ENCODE data around the gene TRIM34. TPM values are rescaled to one million over a fixed set of nuclear protein-coding genes. Genes with fewer than 3 reads are reported as not detected.
"Not testable (repeated sequence)": the region's sequence is repeated elsewhere in the genome, so short reads cannot be mapped to it uniquely, and the experiment has no call there.

The TRIM34 gene
- polyA plus RNA-seq, 4 donors: 8.2 to 12.7 (median 11.5) TPM

DNA sequence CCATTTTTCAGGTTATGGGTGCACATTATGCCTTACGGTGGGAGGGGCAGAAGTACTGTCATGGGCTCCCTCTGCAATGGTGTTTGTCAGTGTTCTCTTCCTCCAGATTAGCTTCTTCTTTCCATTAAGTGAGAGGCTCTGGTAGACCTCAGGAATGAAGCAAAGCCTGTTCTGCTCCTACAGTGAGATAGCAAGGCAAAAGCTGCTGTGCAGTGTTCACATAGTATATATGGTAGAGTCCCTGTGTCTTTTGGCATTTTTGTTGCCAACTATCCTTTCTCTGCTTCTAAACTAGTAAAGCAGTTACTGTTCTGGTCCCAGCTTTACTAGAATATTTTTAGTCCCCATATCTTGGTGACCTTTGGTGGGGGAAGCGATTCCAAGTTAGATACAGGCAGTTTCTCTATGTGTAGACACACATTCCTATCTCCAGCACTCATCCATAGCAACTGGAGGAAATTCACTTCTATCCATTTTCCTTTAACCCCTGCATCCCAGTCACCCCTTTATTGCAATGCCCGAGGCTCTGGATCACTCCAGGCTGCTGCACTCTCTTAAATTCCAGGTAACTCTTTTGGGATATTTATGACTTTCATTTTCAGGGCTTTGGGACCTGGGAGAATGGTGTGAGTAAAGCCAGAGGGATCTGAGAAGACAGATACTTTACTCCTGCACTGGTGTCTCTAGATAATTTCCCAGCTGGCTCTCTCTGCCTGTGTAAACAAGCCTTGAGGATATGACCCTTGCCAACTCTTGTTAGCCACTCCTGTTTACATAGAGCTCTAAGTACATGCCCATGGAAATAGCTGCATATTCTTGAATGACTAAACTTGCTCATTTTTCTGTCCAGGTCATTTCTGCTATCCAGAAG, 3.9 kb upstream of the TRIM34 start:
- DNase-seq (ENCODE audit: low read depth in 4 of 4, low spot score in 3 of 4): no peak

DNA sequence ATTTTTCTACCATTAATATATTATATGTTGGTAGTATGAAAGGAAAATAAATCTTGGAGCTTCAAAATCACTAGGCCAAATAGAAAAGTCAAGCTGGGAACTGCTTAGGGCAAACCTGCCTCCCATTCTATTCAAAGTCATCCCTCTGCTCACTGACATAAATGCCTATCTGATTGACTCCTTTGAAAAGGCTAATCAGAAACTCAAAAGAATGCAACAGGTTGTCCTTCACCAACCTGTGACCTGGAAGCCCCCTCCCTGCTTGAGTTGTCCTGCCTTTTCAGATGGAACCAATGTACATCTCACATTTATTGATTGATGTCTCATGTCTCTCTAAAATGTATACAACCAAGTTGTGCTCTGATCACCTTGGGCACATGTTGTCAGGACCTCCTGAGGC, 3.2 kb upstream of the TRIM34 start:
- DNase-seq (ENCODE audit: low read depth in 4 of 4, low spot score in 3 of 4): no peak

GRCh38 chr11:5622802-5623201, 2.0 kb upstream of the TRIM34 start:
- no peak for DNase-seq (ENCODE audit: low read depth in 4 of 4, low spot score in 3 of 4)

DNA sequence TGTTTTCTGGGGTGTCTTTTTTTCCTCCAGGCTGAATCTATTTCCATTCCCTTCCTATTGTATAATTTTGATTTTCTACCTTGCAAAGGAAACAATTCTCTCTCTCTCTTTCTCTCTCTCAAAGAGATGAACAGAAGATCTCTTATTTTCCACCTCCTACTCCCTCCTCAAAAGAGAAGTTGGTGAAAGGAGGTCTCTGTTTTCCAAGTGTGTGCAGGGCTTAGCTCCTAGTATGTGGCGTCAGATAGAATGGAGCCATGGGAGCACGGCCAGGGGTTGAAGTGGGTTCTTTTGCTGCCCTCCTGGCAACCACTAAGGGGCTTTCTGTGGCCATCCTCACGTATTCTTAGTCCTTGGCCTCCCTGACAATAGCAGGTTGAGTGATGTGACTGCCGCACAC, 480 bp downstream of the TRIM34 start:
- DNase-seq (ENCODE audit: low read depth in 4 of 4, low spot score in 3 of 4): no peak

GRCh38 chr11:5626196-5626595, 1.4 kb downstream of the TRIM34 start:
- no peak for DNase-seq (ENCODE audit: low read depth in 4 of 4, low spot score in 3 of 4)

- no peak for DNase-seq (ENCODE audit: low read depth in 4 of 4, low spot score in 3 of 4)
Measured at GRCh38 chr11:5631417-5631816, 6.6 kb downstream of the TRIM34 start.

- DNase-seq (ENCODE audit: low read depth in 4 of 4, low spot score in 3 of 4): no peak
Measured at GRCh38 chr11:5631969-5632635, 7.3 kb downstream of the TRIM34 start.

GRCh38 chr11:5639953-5640352, 15.2 kb downstream of the TRIM34 start:
- no peak for DNase-seq (ENCODE audit: low read depth in 4 of 4, low spot score in 3 of 4)

DNA sequence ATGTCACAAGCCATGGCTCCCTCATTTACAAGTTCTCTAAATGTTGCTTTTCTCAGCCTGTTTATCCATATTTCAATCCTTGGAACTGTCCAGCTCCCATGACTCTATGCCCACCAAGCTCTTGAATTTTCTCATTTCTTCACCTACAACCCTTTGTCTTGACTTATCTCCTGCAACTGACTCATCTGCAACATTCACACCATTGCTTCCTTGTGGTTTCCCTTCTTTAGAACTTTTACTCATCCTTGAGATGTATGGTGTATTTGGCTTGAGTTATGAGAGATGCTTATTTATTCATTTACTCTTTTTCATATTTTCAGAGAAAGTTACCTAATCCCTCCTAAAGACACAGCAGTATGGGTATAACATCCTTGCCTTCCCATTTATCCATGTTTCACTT, 18.8 kb downstream of the TRIM34 start:
- DNase-seq (ENCODE audit: low read depth in 4 of 4, low spot score in 3 of 4): no peak

GRCh38 chr11:5646139-5646538, 21.3 kb downstream of the TRIM34 start:
- DNase-seq (ENCODE audit: low read depth in 4 of 4, low spot score in 3 of 4): no peak

DNA sequence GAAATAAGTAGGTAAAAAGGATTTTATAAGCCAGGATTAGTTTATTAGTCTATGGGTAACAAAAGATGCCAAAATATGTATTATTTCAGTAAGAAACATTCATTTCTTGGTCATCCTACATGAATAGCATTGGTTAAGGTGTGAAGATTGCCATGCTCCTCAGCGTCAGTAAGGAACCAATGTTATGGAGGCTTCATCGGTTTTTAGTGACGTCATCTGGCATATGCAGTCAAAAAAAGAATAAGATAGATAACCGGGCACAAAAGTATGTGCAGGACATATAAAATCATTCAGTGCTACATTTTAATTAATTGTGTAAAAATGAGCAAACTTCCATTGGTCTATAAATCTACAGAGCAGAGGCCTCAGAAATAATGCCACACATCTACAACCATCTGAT, 30.7 kb downstream of the TRIM34 start:
- DNase-seq (ENCODE audit: low read depth in 4 of 4, low spot score in 3 of 4): no peak

GRCh38 chr11:5656956-5657355, 32.2 kb downstream of the TRIM34 start:
- DNase-seq (ENCODE audit: low read depth in 4 of 4, low spot score in 3 of 4): not testable (repeated sequence)

DNA sequence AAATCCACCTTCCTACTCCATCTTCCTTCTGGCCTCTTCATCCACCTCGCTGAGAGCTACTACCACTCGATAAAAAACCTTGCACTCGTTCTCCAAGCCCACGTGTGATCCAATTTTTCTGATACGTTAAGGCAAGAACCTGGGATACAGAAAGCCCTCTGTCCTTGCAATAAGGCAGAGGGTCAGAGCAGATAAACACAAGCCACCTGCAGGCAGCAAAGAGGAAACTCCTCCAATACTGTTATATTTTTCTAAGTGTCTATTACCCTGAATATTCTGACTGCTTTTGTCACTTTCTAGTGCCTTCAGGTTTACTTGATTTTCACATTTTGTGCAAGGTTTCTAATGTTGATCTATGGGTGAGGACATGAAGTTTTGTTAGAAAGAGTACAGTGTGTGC, 33.5 kb downstream of the TRIM34 start:
- DNase-seq (ENCODE audit: low read depth in 4 of 4, low spot score in 3 of 4): no peak

DNA sequence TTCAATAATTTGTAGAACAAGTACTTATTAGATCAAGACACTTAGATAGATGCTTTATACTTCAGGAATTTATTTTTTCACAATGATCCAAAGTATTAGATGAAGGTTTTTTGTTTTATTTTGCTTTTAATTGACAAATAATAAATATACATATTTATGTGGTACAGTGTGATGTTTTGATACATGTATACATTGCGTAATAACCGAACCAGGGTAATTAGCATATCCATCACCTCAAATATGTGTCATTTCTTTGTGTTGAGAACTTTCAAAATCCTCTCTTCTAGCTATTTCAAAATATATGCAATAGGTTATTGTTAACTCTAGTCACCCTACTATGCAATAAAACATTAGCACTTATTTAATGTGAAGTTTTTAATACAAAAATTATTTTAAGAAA, 38.7 kb downstream of the TRIM34 start:
- DNase-seq (ENCODE audit: low read depth in 4 of 4, low spot score in 3 of 4): no peak

DNA sequence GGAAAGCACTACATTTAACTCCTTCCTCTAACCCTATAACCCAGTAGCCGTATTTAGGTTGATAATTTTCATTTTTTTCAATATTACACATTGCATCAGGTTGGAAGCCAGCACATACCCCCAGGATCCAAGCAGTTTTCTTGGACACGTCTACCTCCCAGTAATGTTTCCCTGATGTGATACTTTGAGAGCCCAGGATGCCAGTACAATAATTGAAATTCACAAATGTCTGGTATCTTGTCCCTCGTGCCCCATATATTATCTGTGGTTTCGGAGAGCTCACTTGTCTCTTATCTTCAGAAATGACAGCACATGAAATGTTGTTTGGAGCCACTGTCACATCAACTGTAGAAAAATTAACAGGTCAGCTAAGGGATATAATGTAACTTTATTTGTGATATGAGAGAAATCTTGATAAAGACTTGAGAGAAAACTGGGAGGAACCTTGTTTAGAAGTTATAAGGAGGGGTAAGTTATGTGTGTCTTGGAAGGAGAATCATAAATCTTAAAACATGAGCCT, 40.3 kb downstream of the TRIM34 start:
- DNase-seq (ENCODE audit: low read depth in 4 of 4, low spot score in 3 of 4): no peak

DNA sequence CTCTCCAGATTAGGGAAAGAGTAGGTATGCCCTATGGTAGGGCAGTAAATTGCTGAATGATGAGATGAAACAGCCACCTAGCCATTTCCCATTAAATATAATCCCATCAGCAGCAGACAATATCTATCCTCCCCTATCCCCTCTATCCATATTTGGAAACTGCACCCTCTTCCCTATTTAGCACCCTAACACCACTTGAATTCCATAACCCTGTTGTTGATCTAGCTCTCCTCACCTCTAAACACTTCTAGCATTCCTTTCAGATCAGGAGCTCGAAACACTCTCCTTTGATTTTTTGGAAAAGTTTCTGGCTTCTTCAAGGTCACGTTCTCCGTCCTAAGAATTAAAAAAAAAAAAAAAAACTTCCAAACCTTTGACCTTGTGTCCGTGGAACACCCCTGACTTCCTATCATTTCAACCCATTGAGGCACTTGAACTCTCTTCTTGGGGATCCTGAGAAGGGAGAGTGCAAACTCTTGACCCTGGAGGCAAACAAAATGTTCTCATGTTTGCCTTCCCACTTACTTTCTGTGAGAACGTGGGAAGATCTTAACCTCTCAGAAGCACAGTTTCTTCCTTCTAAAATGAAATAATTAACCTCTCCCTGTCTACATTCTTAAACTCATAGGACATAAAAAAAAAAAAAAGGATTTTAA, 41.1 kb downstream of the TRIM34 start:
- DNase-seq (ENCODE audit: low read depth in 4 of 4, low spot score in 3 of 4): no peak

- DNase-seq (ENCODE audit: low read depth in 4 of 4, low spot score in 3 of 4): no peak
Measured at GRCh38 chr11:5666402-5666793, 41.6 kb downstream of the TRIM34 start.

DNA sequence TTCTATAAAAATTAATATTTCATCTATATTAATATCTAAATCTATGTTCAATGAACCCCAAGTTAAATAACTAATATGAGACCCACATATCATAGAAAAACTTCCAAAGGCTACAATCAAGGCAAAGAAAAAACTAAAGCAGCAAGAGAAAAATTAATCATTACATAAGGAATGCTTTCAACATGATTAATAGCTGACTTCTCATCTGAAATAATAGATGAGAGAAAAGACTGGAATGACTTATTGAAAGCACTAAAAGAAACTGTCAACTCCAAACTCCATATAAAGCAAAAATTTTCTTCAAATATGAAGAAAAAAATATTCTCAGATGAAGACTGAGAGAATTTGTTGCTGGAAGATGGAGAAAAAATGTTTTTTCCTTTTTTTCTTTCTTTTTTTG, 47.0 kb downstream of the TRIM34 start:
- no peak for DNase-seq (ENCODE audit: low read depth in 4 of 4, low spot score in 3 of 4)

GRCh38 chr11:5674391-5674790, 49.6 kb downstream of the TRIM34 start:
- DNase-seq (ENCODE audit: low read depth in 4 of 4, low spot score in 3 of 4): no peak

GRCh38 chr11:5679811-5680210, 55.0 kb downstream of the TRIM34 start:
- DNase-seq (ENCODE audit: low read depth in 4 of 4, low spot score in 3 of 4): no peak

DNA sequence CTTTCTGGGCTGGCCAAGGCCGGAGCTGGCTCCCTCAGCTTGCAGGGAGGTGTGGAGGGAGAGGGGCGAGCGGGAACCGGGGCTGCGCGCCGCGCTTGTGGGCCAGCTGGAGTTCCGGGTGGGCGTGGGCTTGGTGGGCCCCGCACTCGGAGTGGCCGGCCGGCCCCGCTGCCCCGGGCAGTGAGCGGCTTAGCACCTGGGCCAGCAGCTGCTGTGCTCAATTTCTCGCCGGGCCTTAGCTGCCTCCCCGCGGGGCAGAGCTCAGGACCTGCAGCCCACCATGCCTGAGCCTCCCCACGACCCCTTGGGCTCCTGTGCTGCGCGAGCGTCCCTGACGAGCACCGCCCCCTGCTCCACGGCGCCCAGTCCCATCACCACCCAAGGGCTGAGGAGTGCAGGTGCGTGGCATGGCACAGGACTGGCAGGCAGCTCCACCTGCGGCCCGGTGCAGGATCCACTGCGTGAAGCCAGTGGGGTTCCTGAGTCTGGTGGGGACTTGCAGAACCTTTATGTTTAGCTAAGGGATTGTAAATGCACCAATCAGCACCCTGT, 58.2 kb downstream of the TRIM34 start:
- not testable (repeated sequence) for DNase-seq (ENCODE audit: low read depth in 4 of 4, low spot score in 3 of 4)
